ENCODE data around the gene OTOS.

The OTOS gene

DNA sequence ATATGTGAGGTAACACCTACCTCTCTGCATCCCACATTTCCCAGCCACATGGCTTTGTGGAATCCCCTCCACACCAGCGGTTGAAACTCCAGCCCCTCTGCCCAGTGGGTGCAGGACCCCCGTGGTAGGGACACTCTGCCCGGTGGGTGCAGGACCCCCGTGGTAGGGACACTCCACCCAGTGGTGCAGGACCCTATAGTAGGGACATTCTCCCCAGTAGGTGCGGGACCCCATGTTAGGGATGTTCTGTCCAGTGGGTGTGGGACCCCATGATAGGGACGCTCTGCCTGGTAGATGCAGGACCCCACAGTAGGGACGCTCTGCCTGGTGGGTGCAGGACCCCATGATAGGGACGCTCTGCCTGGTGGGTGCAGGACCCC lies 15.8 kb downstream of the OTOS start:
- Histone ChIP-seq H3K4me3 (ENCODE audit: low read length in 2 of 2) (no peak overlapping the region), H3K9me3 (ENCODE audit: control insufficient read depth in 2 of 2, low read length in 2 of 2) (no peaks in the 10 kb centered on the region), H3K4me1 (ENCODE audit: control insufficient read depth in 2 of 2, insufficient read depth in 2 of 2, low read length in 2 of 2) (no peaks in the 10 kb centered on the region), H3K27me3 (ENCODE audit: control insufficient read depth in 2 of 2, insufficient read depth in 2 of 2, low read length in 2 of 2) (no peaks in the 10 kb centered on the region), H3K27ac (ENCODE audit: low read depth in 2 of 2, low read length in 2 of 2) (no peak overlapping the region), H3K36me3 (ENCODE audit: control insufficient read depth in 2 of 2, insufficient read depth in 2 of 2, low read length in 2 of 2) (peaks cover 16 to 27% of the 10 kb centered on the region in 2 donors), H3K9ac (ENCODE audit: low read depth in 1 of 2, low read length in 2 of 2) (no peak overlapping the region)

DNA sequence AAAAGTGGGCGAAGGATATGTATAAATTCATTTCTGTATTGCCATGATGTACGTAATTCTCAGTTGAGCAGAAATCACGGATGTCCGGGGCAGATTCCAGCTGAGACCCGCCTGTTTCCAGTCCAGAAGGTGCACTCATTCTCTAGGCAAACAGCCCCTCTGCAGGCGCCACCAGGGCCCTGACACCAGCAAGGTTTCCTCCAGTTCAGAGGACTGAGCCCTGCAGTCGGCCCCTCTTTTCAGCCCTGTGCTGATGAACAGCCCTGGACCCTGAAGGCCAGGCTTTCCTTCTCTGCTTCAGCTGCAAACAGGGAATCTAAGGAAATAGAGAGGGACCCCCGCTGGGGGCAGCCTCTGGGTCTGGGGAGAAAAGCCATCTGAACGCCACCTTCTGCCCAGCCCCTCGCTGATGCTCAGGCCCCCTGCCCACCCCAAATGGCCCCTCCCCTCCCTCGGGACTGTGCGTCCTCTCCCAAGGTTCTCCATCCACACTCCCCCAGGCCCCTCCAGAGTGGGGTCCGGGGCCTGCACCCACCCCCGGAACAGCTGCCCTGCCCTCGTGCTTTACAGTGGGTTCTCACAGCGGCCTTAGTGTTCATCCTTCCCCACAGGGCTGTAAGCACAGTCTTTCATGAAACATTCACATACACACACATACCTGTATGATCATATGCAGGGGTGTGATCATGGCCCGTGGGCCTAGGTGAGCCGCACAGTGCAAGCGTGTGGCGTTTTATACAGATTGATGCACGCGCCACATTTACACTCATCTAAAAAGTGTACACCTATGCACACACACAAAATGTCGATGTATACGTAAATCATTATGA lies 16.4 kb downstream of the OTOS start:
- no peaks in the 10 kb centered on the region for H3K4me1 ChIP-seq (ENCODE audit: control insufficient read depth in 2 of 2, insufficient read depth in 2 of 2, low read length in 2 of 2)
- H3K27me3 ChIP-seq (ENCODE audit: control insufficient read depth in 2 of 2, insufficient read depth in 2 of 2, low read length in 2 of 2) = no peaks in the 10 kb centered on the region
- peaks cover 11 to 21% of the 10 kb centered on the region in 2 donors for H3K36me3 ChIP-seq (ENCODE audit: control insufficient read depth in 2 of 2, insufficient read depth in 2 of 2, low read length in 2 of 2)
- no peaks in the 10 kb centered on the region for H3K9me3 ChIP-seq (ENCODE audit: control insufficient read depth in 2 of 2, low read length in 2 of 2)
- no peak overlapping the region for H3K4me3 ChIP-seq (ENCODE audit: low read length in 2 of 2)
- no peak overlapping the region for H3K9ac ChIP-seq (ENCODE audit: low read depth in 1 of 2, low read length in 2 of 2)
- H3K27ac ChIP-seq (ENCODE audit: low read depth in 2 of 2, low read length in 2 of 2) = no peak overlapping the region

DNA sequence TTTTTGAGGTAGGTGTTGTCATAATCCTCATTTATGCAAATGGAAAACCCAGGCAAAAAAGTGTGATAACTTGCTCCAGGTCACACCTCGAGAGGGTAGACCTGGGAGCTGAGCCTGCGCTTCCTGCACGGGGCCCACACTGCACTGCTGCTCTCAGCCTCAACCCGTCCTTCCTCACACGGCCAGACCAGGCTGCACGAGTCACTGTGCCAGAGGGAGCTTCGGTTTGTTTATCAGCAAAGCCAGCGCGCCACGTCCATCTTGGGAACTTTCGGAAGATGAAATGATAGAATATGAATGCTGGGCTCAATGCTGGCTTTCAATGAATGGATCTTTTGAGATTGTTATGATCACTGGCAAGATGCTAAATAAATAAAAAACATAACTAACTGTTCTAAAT lies 18.8 kb downstream of the OTOS start:
- Histone ChIP-seq H3K27ac (ENCODE audit: low read depth in 2 of 2, low read length in 2 of 2) (no peak overlapping the region), H3K9me3 (ENCODE audit: control insufficient read depth in 2 of 2, low read length in 2 of 2) (no peaks in the 10 kb centered on the region), H3K36me3 (ENCODE audit: control insufficient read depth in 2 of 2, insufficient read depth in 2 of 2, low read length in 2 of 2) (peaks cover 0 to 6% of the 10 kb centered on the region in 2 donors), H3K9ac (ENCODE audit: low read depth in 1 of 2, low read length in 2 of 2) (no peak overlapping the region), H3K4me3 (ENCODE audit: low read length in 2 of 2) (no peak overlapping the region), H3K4me1 (ENCODE audit: control insufficient read depth in 2 of 2, insufficient read depth in 2 of 2, low read length in 2 of 2) (no peaks in the 10 kb centered on the region), H3K27me3 (ENCODE audit: control insufficient read depth in 2 of 2, insufficient read depth in 2 of 2, low read length in 2 of 2) (no peaks in the 10 kb centered on the region)

DNA sequence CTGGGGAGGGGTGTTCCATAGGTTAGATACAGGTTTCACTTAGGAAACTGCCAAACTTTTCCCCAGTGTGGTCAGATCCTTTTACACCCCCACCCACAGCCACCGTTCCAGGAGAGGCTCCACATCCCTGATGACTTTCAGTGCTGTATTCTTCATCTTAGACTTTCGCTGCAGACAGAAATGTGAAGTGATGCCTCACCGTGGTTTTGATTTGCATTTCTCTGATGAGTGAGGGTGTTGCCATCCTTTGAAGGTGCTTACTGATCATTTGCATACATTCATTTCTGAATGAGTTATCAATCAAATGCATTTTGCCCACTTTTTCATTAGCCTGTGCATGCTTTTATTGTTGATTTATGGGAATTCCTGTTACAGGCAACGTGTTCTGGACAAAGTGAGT lies 19.3 kb downstream of the OTOS start:
- H3K9ac ChIP-seq (ENCODE audit: low read depth in 1 of 2, low read length in 2 of 2) = no peak overlapping the region
- H3K4me3 ChIP-seq (ENCODE audit: low read length in 2 of 2) = no peak overlapping the region
- peaks cover 0 to 2% of the 10 kb centered on the region in 2 donors for H3K36me3 ChIP-seq (ENCODE audit: control insufficient read depth in 2 of 2, insufficient read depth in 2 of 2, low read length in 2 of 2)
- H3K27ac ChIP-seq (ENCODE audit: low read depth in 2 of 2, low read length in 2 of 2) = no peak overlapping the region
- no peaks in the 10 kb centered on the region for H3K9me3 ChIP-seq (ENCODE audit: control insufficient read depth in 2 of 2, low read length in 2 of 2)
- no peaks in the 10 kb centered on the region for H3K4me1 ChIP-seq (ENCODE audit: control insufficient read depth in 2 of 2, insufficient read depth in 2 of 2, low read length in 2 of 2)
- H3K27me3 ChIP-seq (ENCODE audit: control insufficient read depth in 2 of 2, insufficient read depth in 2 of 2, low read length in 2 of 2) = no peaks in the 10 kb centered on the region

DNA sequence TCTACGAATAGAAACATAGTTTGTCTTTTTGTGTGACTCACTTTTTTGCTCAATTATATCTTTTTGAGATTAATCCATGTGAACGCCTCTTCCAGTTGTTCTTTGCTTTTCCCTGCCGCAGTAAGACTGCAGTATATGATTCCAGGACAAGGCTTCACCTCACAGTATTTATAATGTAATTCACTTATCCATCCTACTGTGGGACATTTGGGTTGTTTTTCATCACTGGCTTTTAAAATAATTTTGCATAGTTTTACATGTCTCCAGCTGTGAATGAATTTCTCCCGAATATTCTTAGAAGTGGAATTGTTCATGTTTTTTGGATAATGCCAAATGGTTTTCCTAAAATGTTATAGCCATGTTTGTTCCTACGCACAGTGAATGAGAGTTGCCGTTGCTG lies 26.2 kb downstream of the OTOS start:
- Histone ChIP-seq H3K36me3 (ENCODE audit: control insufficient read depth in 2 of 2, insufficient read depth in 2 of 2, low read length in 2 of 2) (no peaks in the 10 kb centered on the region), H3K4me1 (ENCODE audit: control insufficient read depth in 2 of 2, insufficient read depth in 2 of 2, low read length in 2 of 2) (no peaks in the 10 kb centered on the region), H3K27me3 (ENCODE audit: control insufficient read depth in 2 of 2, insufficient read depth in 2 of 2, low read length in 2 of 2) (peaks cover 3 to 6% of the 10 kb centered on the region in 2 donors), H3K27ac (ENCODE audit: low read depth in 2 of 2, low read length in 2 of 2) (no peak overlapping the region), H3K9ac (ENCODE audit: low read depth in 1 of 2, low read length in 2 of 2) (no peak overlapping the region), H3K9me3 (ENCODE audit: control insufficient read depth in 2 of 2, low read length in 2 of 2) (no peaks in the 10 kb centered on the region), H3K4me3 (ENCODE audit: low read length in 2 of 2) (no peak overlapping the region)

DNA sequence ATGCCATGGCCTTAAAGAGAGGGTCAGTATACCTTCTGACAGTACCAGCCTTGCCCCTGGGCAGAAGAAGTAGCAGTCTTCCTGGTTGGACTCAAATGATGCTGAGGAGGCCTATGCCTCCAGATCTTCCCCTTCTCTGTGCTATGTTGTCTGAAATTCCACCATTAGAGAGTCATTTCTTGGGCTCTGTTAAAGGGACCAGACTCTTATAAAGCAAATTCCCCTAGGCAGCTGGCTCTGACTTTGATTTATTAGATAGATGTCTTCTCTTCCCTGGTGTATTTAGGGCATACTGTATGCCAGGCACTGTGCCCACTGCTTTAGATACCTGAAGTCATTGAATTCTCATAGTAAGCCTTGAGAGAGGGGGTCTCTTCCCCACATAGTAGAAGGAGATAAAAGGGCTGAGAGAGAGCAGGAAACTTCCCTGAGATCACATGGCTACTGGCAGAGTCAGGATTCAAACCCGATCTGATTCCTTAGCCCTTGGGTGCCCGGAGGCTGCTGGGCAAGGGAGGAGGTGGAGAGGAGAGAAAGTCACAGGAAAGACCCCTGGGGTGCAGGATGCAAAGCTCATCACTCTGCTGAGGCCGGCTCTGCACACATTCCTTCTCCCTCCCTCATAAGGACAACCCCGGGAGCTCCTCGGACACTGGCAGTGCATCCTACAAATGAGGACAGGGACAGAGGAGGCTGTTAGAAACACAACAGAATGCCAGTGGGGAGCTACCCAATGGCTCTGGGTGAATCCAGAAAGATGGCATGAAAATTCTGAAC lies 27.4 kb downstream of the OTOS start:
- no peaks in the 10 kb centered on the region for H3K4me1 ChIP-seq (ENCODE audit: control insufficient read depth in 2 of 2, insufficient read depth in 2 of 2, low read length in 2 of 2)
- no peak overlapping the region for H3K9ac ChIP-seq (ENCODE audit: low read depth in 1 of 2, low read length in 2 of 2)
- no peaks in the 10 kb centered on the region for H3K9me3 ChIP-seq (ENCODE audit: control insufficient read depth in 2 of 2, low read length in 2 of 2)
- H3K27me3 ChIP-seq (ENCODE audit: control insufficient read depth in 2 of 2, insufficient read depth in 2 of 2, low read length in 2 of 2) = peaks cover 3 to 6% of the 10 kb centered on the region in 2 donors
- H3K27ac ChIP-seq (ENCODE audit: low read depth in 2 of 2, low read length in 2 of 2) = no peak overlapping the region
- H3K4me3 ChIP-seq (ENCODE audit: low read length in 2 of 2) = no peak overlapping the region
- no peaks in the 10 kb centered on the region for H3K36me3 ChIP-seq (ENCODE audit: control insufficient read depth in 2 of 2, insufficient read depth in 2 of 2, low read length in 2 of 2)

DNA sequence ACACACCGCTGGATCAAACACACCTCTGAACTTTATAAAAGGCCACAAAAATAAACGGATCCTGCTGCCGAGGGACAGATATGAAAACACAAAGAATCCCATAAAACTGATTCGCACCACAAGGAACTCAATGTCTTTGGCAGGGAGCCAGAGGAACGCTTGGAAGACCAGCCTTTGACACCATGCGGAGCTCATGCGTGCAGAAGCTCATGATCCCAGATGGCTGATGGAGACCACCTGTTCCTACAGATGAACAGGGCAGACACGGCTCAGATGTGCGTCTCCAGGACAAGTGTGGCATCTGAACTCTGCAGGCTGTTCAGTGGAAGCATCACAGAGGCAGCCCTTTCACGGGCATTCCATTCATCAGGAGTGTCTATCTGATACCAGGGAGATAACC lies 29.2 kb downstream of the OTOS start:
- Histone ChIP-seq H3K4me3 (ENCODE audit: low read length in 2 of 2) (no peak overlapping the region), H3K27ac (ENCODE audit: low read depth in 2 of 2, low read length in 2 of 2) (no peak overlapping the region), H3K9ac (ENCODE audit: low read depth in 1 of 2, low read length in 2 of 2) (no peak overlapping the region), H3K27me3 (ENCODE audit: control insufficient read depth in 2 of 2, insufficient read depth in 2 of 2, low read length in 2 of 2) (peaks cover 3 to 6% of the 10 kb centered on the region in 2 donors), H3K9me3 (ENCODE audit: control insufficient read depth in 2 of 2, low read length in 2 of 2) (no peaks in the 10 kb centered on the region), H3K36me3 (ENCODE audit: control insufficient read depth in 2 of 2, insufficient read depth in 2 of 2, low read length in 2 of 2) (no peaks in the 10 kb centered on the region), H3K4me1 (ENCODE audit: control insufficient read depth in 2 of 2, insufficient read depth in 2 of 2, low read length in 2 of 2) (no peaks in the 10 kb centered on the region)

DNA sequence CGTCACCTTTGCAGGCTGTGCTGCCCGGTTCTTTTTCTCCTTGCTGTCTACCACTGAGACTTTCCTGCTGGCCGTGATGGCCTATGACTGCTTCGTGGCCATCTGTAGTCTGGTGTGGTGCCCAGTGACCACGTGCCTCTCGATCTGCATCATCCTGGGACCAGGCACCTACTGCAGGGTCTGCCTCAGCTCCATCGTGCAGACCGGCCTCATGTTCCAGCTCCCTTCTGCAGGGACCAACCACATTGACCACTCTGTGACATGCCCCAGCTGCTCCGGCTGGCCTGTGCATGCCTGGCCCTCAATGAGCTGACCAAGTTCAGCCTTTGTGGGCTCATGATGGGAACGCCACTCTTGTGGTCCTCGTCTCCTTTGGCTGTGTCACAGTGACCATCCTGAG lies 31.1 kb downstream of the OTOS start:
- Histone ChIP-seq H3K9ac (ENCODE audit: low read depth in 1 of 2, low read length in 2 of 2) (no peak overlapping the region), H3K27me3 (ENCODE audit: control insufficient read depth in 2 of 2, insufficient read depth in 2 of 2, low read length in 2 of 2) (peaks cover 3 to 6% of the 10 kb centered on the region in 2 donors), H3K4me1 (ENCODE audit: control insufficient read depth in 2 of 2, insufficient read depth in 2 of 2, low read length in 2 of 2) (no peaks in the 10 kb centered on the region), H3K9me3 (ENCODE audit: control insufficient read depth in 2 of 2, low read length in 2 of 2) (no peaks in the 10 kb centered on the region), H3K27ac (ENCODE audit: low read depth in 2 of 2, low read length in 2 of 2) (no peak overlapping the region), H3K36me3 (ENCODE audit: control insufficient read depth in 2 of 2, insufficient read depth in 2 of 2, low read length in 2 of 2) (no peaks in the 10 kb centered on the region), H3K4me3 (ENCODE audit: low read length in 2 of 2) (no peak overlapping the region)

DNA sequence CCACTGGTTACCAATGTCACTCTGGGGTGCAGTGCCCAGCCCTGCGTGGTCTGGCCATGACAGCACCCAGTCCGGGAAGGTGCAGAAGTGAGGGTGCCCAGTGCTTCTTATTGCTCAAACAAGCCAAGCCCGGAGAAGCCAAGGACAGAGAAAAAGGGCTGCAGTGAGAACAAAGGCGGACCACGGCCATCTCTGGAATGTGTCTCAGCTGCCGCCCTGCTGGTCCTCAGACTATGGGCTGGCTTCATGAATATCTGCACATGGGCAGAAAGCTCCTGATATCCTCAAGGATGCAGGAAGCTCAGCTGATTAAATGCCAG lies 33.0 kb downstream of the OTOS start:
- no peak overlapping the region for H3K9ac ChIP-seq (ENCODE audit: low read depth in 1 of 2, low read length in 2 of 2)
- no peaks in the 10 kb centered on the region for H3K4me1 ChIP-seq (ENCODE audit: control insufficient read depth in 2 of 2, insufficient read depth in 2 of 2, low read length in 2 of 2)
- no peak overlapping the region for H3K27ac ChIP-seq (ENCODE audit: low read depth in 2 of 2, low read length in 2 of 2)
- peaks cover 0 to 6% of the 10 kb centered on the region in 2 donors for H3K27me3 ChIP-seq (ENCODE audit: control insufficient read depth in 2 of 2, insufficient read depth in 2 of 2, low read length in 2 of 2)
- no peaks in the 10 kb centered on the region for H3K9me3 ChIP-seq (ENCODE audit: control insufficient read depth in 2 of 2, low read length in 2 of 2)
- H3K36me3 ChIP-seq (ENCODE audit: control insufficient read depth in 2 of 2, insufficient read depth in 2 of 2, low read length in 2 of 2) = no peaks in the 10 kb centered on the region
- H3K4me3 ChIP-seq (ENCODE audit: low read length in 2 of 2) = no peak overlapping the region

DNA sequence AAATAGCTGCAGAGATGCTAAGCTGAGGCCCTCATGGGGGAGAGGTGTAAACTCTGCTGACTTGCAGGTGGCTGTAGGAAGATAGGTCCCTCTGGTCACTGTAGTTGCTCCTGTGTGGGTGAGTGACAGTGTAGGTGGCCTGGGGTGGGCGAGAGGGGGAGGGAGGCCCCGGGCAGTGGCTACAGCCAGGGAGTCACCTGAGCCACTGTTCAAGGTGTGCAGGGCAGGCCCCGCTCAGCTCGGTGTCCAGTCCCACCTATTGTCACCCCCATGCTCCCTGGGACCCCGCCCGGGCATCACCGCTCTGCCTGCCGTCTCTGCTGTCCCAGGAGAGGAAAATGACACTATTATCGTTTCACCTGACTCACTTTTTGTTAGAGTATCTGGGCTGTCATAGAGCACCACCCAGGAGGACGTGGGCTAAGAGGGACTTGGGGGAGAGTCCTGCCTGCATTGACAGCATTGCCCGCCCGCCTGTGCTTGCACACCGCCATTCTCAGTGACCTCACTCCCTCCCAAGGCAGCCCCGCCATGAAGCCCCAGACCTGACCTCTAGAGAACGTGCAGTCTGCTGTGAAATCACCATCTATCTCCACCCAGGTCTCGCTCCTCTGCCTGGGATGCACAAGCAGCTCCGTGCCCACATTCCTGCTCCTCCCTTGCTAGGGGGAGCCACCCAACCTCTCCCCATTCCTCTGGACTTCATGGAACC lies 33.5 kb downstream of the OTOS start:
- Histone ChIP-seq H3K9me3 (ENCODE audit: control insufficient read depth in 2 of 2, low read length in 2 of 2) (no peaks in the 10 kb centered on the region), H3K4me1 (ENCODE audit: control insufficient read depth in 2 of 2, insufficient read depth in 2 of 2, low read length in 2 of 2) (no peaks in the 10 kb centered on the region), H3K27me3 (ENCODE audit: control insufficient read depth in 2 of 2, insufficient read depth in 2 of 2, low read length in 2 of 2) (peaks cover 0 to 6% of the 10 kb centered on the region in 2 donors)

More for the DNA sequence above, 33.5 kb downstream of the OTOS start:
- H3K4me3 ChIP-seq (ENCODE audit: low read length in 2 of 2) = no peak overlapping the region
- H3K36me3 ChIP-seq (ENCODE audit: control insufficient read depth in 2 of 2, insufficient read depth in 2 of 2, low read length in 2 of 2) = no peaks in the 10 kb centered on the region
- no peak overlapping the region for H3K27ac ChIP-seq (ENCODE audit: low read depth in 2 of 2, low read length in 2 of 2)
- no peak overlapping the region for H3K9ac ChIP-seq (ENCODE audit: low read depth in 1 of 2, low read length in 2 of 2)
